NOMO-1 (cell line): ENCODE measurements around the gene SGPL1.

Experiments used
- DNase-seq, 2 experiments: peaks; one replicate each; lab custom pipeline; 2025; ENCODE audit not compliant: unreplicated experiment in 2 of 2; lab: John Stamatoyannopoulos, UW

The SGPL1 gene

GRCh38 chr10:70809726-70810125 is 6.0 kb upstream of the SGPL1 start:
- DNase-seq = no peak

- DNase-seq = no peak
These were observed 4.8 kb upstream of the SGPL1 start for GRCh38 chr10:70810967-70811366.

- DNase-seq = no peak
These were observed 3.9 kb upstream of the SGPL1 start for GRCh38 chr10:70811881-70812280.

- no peak for DNase-seq
These were observed 2.9 kb upstream of the SGPL1 start for GRCh38 chr10:70812814-70813213.

- no peak for DNase-seq
These were observed 1.6 kb upstream of the SGPL1 start for GRCh38 chr10:70814126-70814525.

GRCh38 chr10:70816220-70816894 is 609 bp downstream of the SGPL1 start:
- DNase-seq = peak in 1 of 2 experiments; percentile 46

- DNase-seq = no peak
These were observed 5.4 kb downstream of the SGPL1 start for GRCh38 chr10:70820976-70821750.

- DNase-seq = no peak
These were observed 6.5 kb downstream of the SGPL1 start for GRCh38 chr10:70822076-70822820.

GRCh38 chr10:70827086-70827757 is 11.5 kb downstream of the SGPL1 start:
- no peak for DNase-seq

GRCh38 chr10:70828923-70829322 is 13.2 kb downstream of the SGPL1 start:
- DNase-seq = no peak

- no peak for DNase-seq
These were observed 13.8 kb downstream of the SGPL1 start for GRCh38 chr10:70829543-70829942.

GRCh38 chr10:70830164-70830563 is 14.4 kb downstream of the SGPL1 start:
- DNase-seq = peak in 1 of 2 experiments; percentile 18

- no peak for DNase-seq
These were observed 16.5 kb downstream of the SGPL1 start for GRCh38 chr10:70832221-70832620.

GRCh38 chr10:70832852-70833528 is 17.2 kb downstream of the SGPL1 start:
- DNase-seq = peak in 1 of 2 experiments; percentile 5

- DNase-seq = no peak
These were observed 17.9 kb downstream of the SGPL1 start for GRCh38 chr10:70833601-70834000.

GRCh38 chr10:70834021-70834420 is 18.3 kb downstream of the SGPL1 start:
- DNase-seq = no peak

- peak in 1 of 2 experiments; percentile 3 for DNase-seq
These were observed 18.8 kb downstream of the SGPL1 start for GRCh38 chr10:70834441-70835151.

- no peak for DNase-seq
These were observed 20.6 kb downstream of the SGPL1 start for GRCh38 chr10:70836319-70836718.

GRCh38 chr10:70837660-70838059 is 21.9 kb downstream of the SGPL1 start:
- DNase-seq = no peak
